Stimulated activated naive CD8-positive, alpha-beta T cell treated with anti-CD3 and anti-CD28 coated beads, Interleukin-15, Interleukin-2, amounts not matched to agents 100 ng/mL and 50 ng/mL, for 24 hours (primary cell): ENCODE data around the gene LAMA2.
"Not testable (repeated sequence)": the region's sequence is repeated elsewhere in the genome, so short reads cannot be mapped to it uniquely, and the experiment has no call there.

Experiments
- H3K27ac Mint-ChIP-seq: one replicate; pipeline ENCODE4 v1.8.0; 2021; ENCODE audit warnings: mild to moderate bottlenecking, mixed read lengths
- H3K27me3 Mint-ChIP-seq: one replicate; pipeline ENCODE4 v1.8.0; 2021; ENCODE audit warnings: mixed read lengths
- H3K36me3 Mint-ChIP-seq: one replicate; pipeline ENCODE4 v1.8.0; 2021; ENCODE audit warnings: low read depth, mixed read lengths
- H3K4me1 Mint-ChIP-seq: one replicate; pipeline ENCODE4 v1.8.0; 2021; ENCODE audit warnings: low read depth, mixed read lengths
- H3K4me3 Mint-ChIP-seq: one replicate; pipeline ENCODE4 v1.8.0; 2021; ENCODE audit warnings: mild to moderate bottlenecking, mixed read lengths
- H3K9me3 Mint-ChIP-seq: one replicate; pipeline ENCODE4 v1.8.0; 2021; ENCODE audit warnings: mixed read lengths

Gene LAMA2

DNA sequence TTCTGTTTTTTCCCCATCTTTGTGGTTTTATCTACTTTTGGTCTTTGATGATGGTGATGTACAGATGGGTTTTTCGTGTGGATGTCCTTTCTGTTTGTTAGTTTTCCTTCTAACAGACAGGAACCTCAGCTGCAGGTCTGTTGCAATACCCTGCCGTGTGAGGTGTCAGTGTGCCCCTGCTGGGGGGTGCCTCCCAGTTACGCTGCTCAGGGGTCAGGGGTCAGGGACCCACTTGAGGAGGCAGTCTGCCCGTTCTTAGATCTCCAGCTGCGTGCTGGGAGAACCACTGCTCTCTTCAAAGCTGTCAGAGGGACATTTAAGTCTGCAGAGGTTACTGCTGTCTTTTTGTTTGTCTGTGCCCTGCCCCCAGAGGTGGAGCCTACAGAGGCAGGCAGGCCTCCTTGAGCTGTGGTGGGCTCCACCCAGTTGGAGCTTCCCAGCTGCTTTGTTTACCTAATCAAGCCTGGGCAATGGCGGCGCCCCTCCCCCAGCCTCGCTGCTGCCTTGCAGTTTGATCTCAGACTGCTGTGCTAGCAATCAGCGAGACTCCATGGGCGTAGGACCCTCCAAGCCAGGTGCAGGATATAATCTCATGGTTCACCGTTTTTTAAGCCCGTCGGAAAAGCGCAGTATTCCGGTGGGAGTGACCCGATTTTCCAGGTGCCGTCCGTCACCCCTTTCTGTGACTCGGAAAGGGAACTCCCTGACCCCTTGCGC is 289.5 kb downstream of the LAMA2 start:
- not testable (repeated sequence) for H3K9me3 Mint-ChIP-seq, H3K4me1 Mint-ChIP-seq, H3K36me3 Mint-ChIP-seq, H3K27ac Mint-ChIP-seq, H3K4me3 Mint-ChIP-seq
- peaks cover 25% of the 10 kb centered on the region for H3K27me3 Mint-ChIP-seq

- H3K36me3 Mint-ChIP-seq, result no peaks in the 10 kb centered on the region
- no peak overlapping the region for H3K4me3 Mint-ChIP-seq
These were observed 292.1 kb downstream of the LAMA2 start for GRCh38 chr6:129175066-129175465.

DNA sequence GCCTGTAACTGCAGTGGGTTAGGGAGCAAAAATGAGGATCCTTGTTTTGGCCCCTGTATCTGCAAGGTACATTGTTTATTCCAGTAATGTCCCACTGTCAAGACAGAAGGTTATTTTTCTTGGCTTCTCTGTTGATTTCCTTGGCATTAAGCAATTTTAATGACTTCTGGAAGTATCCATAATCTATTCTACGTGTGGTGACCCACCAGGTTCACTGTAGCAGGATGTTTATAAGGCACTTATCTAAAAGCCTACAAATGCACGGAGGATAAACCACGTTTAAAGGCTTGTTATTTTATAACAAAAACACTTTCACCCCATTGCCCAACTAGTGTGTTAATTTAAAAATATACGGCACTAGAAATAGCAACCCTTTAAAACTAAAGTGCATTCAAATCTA is 294.9 kb downstream of the LAMA2 start:
- H3K4me1 Mint-ChIP-seq, result no peaks in the 10 kb centered on the region
- H3K27me3 Mint-ChIP-seq, result peaks cover 35% of the 10 kb centered on the region
- H3K4me3 Mint-ChIP-seq, result no peak overlapping the region
- no peaks in the 10 kb centered on the region for H3K36me3 Mint-ChIP-seq
- no peak overlapping the region for H3K27ac Mint-ChIP-seq
- no peaks in the 10 kb centered on the region for H3K9me3 Mint-ChIP-seq

More at GRCh38 chr6:129175066-129175465, 292.1 kb downstream of the LAMA2 start:
- Mint-ChIP-seq H3K27me3 (peaks cover 29% of the 10 kb centered on the region), H3K4me1 (no peaks in the 10 kb centered on the region), H3K9me3 (no peaks in the 10 kb centered on the region), H3K27ac (no peak overlapping the region)

DNA sequence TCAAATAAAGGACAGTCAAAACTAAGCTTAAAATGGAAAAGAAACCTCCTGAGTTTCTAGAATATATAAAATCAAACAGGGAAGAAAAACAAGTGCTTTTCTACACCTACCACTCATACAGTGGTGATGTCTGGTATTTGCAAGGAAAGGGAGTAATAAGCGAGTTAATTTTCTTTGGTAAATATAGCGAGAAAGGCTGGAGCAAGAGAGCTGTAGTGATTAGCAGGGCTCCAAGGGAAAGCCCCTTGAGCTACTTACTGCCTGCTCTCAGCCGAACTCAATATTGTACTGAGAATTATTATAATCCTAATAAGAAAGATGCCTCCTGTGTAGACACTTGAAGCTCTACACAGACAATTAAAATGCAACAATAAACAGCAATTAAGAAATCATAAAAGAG is 296.3 kb downstream of the LAMA2 start:
- Mint-ChIP-seq H3K9me3 (no peaks in the 10 kb centered on the region), H3K4me3 (no peak overlapping the region), H3K27ac (no peak overlapping the region), H3K27me3 (peaks cover 27% of the 10 kb centered on the region), H3K4me1 (no peaks in the 10 kb centered on the region), H3K36me3 (no peaks in the 10 kb centered on the region)

DNA sequence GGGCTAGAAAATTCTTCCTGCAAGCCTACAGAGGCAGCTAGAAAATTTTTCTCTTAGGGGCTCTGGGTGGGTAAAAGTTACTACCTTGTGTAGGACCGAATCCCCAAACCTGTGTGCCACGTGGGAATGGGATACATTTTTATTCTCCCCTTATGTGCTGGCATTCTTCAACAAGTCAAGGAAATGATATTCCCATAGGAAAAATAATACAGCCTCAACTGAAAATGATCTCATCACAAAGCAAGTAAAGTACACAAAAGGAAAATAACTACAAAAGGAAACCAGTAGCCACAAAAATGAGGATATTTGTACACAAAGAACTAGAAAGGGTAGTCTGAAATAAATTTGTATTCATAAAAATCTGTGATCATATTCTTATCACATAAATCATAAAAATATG is 298.1 kb downstream of the LAMA2 start:
- no peaks in the 10 kb centered on the region for H3K36me3 Mint-ChIP-seq
- H3K4me1 Mint-ChIP-seq, result no peaks in the 10 kb centered on the region
- H3K4me3 Mint-ChIP-seq, result no peak overlapping the region
- H3K9me3 Mint-ChIP-seq, result no peaks in the 10 kb centered on the region
- H3K27me3 Mint-ChIP-seq, result peaks cover 18% of the 10 kb centered on the region
- H3K27ac Mint-ChIP-seq, result no peak overlapping the region

GRCh38 chr6:129183187-129183591 is 300.3 kb downstream of the LAMA2 start:
- Mint-ChIP-seq H3K27ac (no peak overlapping the region), H3K36me3 (no peaks in the 10 kb centered on the region), H3K9me3 (no peaks in the 10 kb centered on the region), H3K4me3 (no peak overlapping the region), H3K27me3 (peaks cover 11% of the 10 kb centered on the region), H3K4me1 (no peaks in the 10 kb centered on the region)

- H3K4me1 Mint-ChIP-seq, result no peaks in the 10 kb centered on the region
- H3K27ac Mint-ChIP-seq, result no peak overlapping the region
- H3K9me3 Mint-ChIP-seq, result no peaks in the 10 kb centered on the region
- peaks cover 11% of the 10 kb centered on the region for H3K27me3 Mint-ChIP-seq
- H3K36me3 Mint-ChIP-seq, result no peaks in the 10 kb centered on the region
- no peak overlapping the region for H3K4me3 Mint-ChIP-seq
These were observed 300.9 kb downstream of the LAMA2 start for GRCh38 chr6:129183681-129184301.

- Mint-ChIP-seq H3K27ac (no peak overlapping the region), H3K4me1 (no peaks in the 10 kb centered on the region), H3K4me3 (no peak overlapping the region), H3K36me3 (no peaks in the 10 kb centered on the region), H3K27me3 (peaks cover 7% of the 10 kb centered on the region), H3K9me3 (no peaks in the 10 kb centered on the region)
These were observed 301.4 kb downstream of the LAMA2 start for GRCh38 chr6:129184324-129184723.

- Mint-ChIP-seq H3K9me3 (no peaks in the 10 kb centered on the region), H3K27me3 (peaks cover 7% of the 10 kb centered on the region), H3K36me3 (no peaks in the 10 kb centered on the region), H3K4me3 (no peak overlapping the region), H3K27ac (no peak overlapping the region), H3K4me1 (no peaks in the 10 kb centered on the region)
These were observed 301.9 kb downstream of the LAMA2 start for GRCh38 chr6:129184808-129185366.

DNA sequence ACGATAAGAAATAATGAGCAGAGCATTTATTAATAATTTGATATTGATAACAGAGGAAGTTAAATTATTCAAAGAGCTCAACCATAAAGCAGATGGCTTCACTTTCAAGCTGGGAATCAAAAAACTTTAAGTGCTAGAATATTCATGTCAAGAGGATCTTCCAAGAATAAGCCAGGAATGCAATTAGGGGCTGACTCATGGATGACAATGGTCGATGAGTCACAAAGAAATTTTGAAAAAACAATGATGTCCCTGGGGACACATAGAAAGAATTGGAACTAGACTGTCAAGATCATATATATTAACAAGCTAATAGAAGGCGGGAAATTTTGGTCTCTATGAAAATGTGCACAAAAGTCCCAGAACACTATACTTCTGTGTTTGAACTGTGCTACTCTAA is 304.1 kb downstream of the LAMA2 start:
- Mint-ChIP-seq H3K27ac (no peak overlapping the region), H3K27me3 (no peaks in the 10 kb centered on the region), H3K36me3 (no peaks in the 10 kb centered on the region), H3K4me3 (no peak overlapping the region), H3K4me1 (no peaks in the 10 kb centered on the region), H3K9me3 (no peaks in the 10 kb centered on the region)

- no peak overlapping the region for H3K27ac Mint-ChIP-seq
- H3K9me3 Mint-ChIP-seq, result no peaks in the 10 kb centered on the region
- H3K36me3 Mint-ChIP-seq, result no peaks in the 10 kb centered on the region
- no peaks in the 10 kb centered on the region for H3K27me3 Mint-ChIP-seq
- H3K4me1 Mint-ChIP-seq, result no peaks in the 10 kb centered on the region
- no peak overlapping the region for H3K4me3 Mint-ChIP-seq
These were observed 305.4 kb downstream of the LAMA2 start for GRCh38 chr6:129188306-129188705.

DNA sequence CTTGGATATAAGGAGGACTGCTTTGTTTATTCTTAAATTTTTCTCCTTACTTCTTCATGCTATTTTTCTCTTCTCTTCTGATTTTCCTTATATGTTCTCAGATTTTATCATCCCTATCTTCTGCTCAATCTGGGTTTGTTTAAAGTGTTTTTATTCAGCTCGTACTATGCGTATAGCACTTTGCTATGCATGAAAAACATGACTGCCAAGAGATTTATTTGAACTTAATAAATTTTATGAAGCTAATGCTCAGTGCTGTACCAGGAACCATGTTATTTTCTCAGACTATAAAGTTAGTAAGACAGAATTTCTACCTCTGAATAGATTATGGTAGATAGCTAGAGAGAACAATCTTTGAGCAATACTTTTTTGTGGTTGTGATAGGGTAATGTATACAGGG is 305.9 kb downstream of the LAMA2 start:
- Mint-ChIP-seq H3K27me3 (no peaks in the 10 kb centered on the region), H3K36me3 (no peaks in the 10 kb centered on the region), H3K4me1 (no peaks in the 10 kb centered on the region), H3K27ac (no peak overlapping the region), H3K9me3 (no peaks in the 10 kb centered on the region), H3K4me3 (no peak overlapping the region)

DNA sequence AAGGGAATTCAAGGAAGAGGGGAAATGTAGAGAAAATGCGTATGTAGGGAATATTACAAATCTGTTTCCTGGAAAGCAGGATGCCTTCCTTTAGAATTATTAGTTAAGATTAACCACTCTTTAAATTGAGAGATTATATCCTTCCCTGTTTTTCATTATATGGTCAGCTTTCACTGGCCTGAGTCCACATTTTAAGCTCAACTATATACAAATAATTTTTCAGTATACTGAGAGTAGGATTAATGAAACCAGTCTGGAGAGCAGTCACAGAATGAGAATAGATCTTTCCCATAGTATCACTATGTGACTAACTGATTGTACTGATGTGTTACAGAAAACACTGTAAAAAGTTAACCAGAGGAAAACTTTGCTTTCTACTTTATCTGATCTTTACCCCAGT is 306.3 kb downstream of the LAMA2 start:
- no peaks in the 10 kb centered on the region for H3K27me3 Mint-ChIP-seq
- H3K9me3 Mint-ChIP-seq, result no peaks in the 10 kb centered on the region
- H3K36me3 Mint-ChIP-seq, result no peaks in the 10 kb centered on the region
- no peak overlapping the region for H3K27ac Mint-ChIP-seq
- H3K4me3 Mint-ChIP-seq, result no peak overlapping the region
- no peaks in the 10 kb centered on the region for H3K4me1 Mint-ChIP-seq

- Mint-ChIP-seq H3K9me3 (no peaks in the 10 kb centered on the region), H3K27me3 (peaks cover 3% of the 10 kb centered on the region), H3K4me1 (no peaks in the 10 kb centered on the region), H3K36me3 (no peaks in the 10 kb centered on the region), H3K4me3 (no peak overlapping the region), H3K27ac (no peak overlapping the region)
These were observed 308.3 kb downstream of the LAMA2 start for GRCh38 chr6:129191235-129191634.

DNA sequence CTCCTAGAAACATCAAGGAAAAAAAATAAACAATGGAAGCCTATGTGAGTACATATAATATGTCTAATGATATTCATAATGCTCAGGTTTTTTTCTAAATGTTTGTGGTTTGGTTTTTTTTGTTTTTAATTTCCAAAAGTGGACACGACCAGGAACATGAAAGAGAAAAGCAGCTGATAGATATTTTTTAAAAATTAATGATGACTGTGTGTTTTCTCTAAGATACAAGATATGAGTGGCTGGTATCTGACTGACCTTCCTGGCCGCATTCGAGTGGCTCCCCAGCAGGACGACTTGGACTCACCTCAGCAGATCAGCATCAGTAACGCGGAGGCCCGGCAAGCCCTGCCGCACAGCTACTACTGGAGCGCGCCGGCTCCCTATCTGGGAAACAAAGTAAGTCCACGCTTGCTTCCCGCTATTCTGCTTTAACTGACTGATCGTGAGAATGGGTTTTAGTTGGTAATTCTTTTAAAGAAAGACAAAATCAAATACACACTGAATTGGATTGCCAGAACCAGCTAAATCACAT is 309.6 kb downstream of the LAMA2 start:
- Mint-ChIP-seq H3K27me3 (peaks cover 3% of the 10 kb centered on the region), H3K36me3 (no peaks in the 10 kb centered on the region), H3K4me3 (no peak overlapping the region), H3K27ac (no peak overlapping the region), H3K4me1 (no peaks in the 10 kb centered on the region), H3K9me3 (no peaks in the 10 kb centered on the region)
